CD14-positive monocyte (primary cell): Measurements from ENCODE around the gene GALNT14. TPM values are rescaled to one million over a fixed set of nuclear protein-coding genes. Genes with fewer than 3 reads are reported as not detected.

Source experiments
- DNase-seq, 3 donors: peaks; one replicate each; pipeline ENCODE4 v3.0.0-alpha.2; 2011 to 2022
- H2AFZ ChIP-seq: 2 replicates; pipeline ENCODE4 v1.6.0; 2012; ENCODE audit warnings: mild to moderate bottlenecking, low read depth, low read length, inconsistent platforms; ENCODE audit not compliant: insufficient read depth, poor library complexity, severe bottlenecking
- H3K27ac ChIP-seq, 2 donors: 1 replicate in 1 of 2; 2 replicates in 1 of 2; pipeline ENCODE4 v1.5.1; 2012 to 2013; ENCODE audit warnings: low read length in 2 of 2, control low read depth in 1 of 2, inconsistent platforms in 1 of 2, low read depth in 1 of 2, mild to moderate bottlenecking in 1 of 2
- H3K27me3 ChIP-seq, 2 donors: one replicate each; pipeline versions ENCODE4 v1.6.0 to v1.6.1; 2011 to 2013; ENCODE audit warnings: low read length in 2 of 2; ENCODE audit not compliant: control insufficient read depth in 2 of 2, insufficient read depth in 2 of 2
- H3K36me3 ChIP-seq, 2 donors: replicated peaks in 1 of 2; 1 replicate in 1 of 2; 2 replicates in 1 of 2; pipeline versions ENCODE4 v1.5.1 to v1.6.1; 2012 to 2013; ENCODE audit warnings: low read length in 2 of 2, control low read depth in 1 of 2, inconsistent platforms in 1 of 2, mild to moderate bottlenecking in 1 of 2; ENCODE audit not compliant: insufficient read depth in 2 of 2, control insufficient read depth in 1 of 2
- H3K4me1 ChIP-seq, 2 donors: 1 replicate in 1 of 2; 2 replicates in 1 of 2; pipeline versions ENCODE4 v1.5.1 to v1.6.1; 2012 to 2013; ENCODE audit warnings: low read length in 2 of 2, control low read depth in 1 of 2, inconsistent platforms in 1 of 2, mild to moderate bottlenecking in 1 of 2, moderate library complexity in 1 of 2; ENCODE audit not compliant: insufficient read depth in 2 of 2, control insufficient read depth in 1 of 2
- H3K4me2 ChIP-seq: replicated peaks from 2 replicates; pipeline ENCODE3; 2012; ENCODE audit warnings: low read length, moderate library complexity, mild to moderate bottlenecking; ENCODE audit not compliant: poor library complexity, severe bottlenecking; ENCODE audit errors: extremely low read depth
- H3K4me3 ChIP-seq, 3 experiments: fragments of 200-600 bp in 1 of 3; sonication (generic) in 1 of 3; replicated peaks in 1 of 3; 1 replicate in 2 of 3; 2 replicates in 1 of 3; pipeline ENCODE4 v1.5.1; 2011 to 2013; ENCODE audit warnings: low read length in 3 of 3, mild to moderate bottlenecking in 3 of 3, control low read depth in 2 of 3, low read depth in 2 of 3, inconsistent platforms in 1 of 3, moderate library complexity in 1 of 3
- H3K79me2 ChIP-seq: 2 replicates; pipeline ENCODE4 v1.6.0; 2012; ENCODE audit warnings: mild to moderate bottlenecking, control low read depth, inconsistent platforms, low read length, moderate library complexity; ENCODE audit not compliant: insufficient read depth
- H3K9ac ChIP-seq: 2 replicates; pipeline ENCODE4 v1.6.0; 2017; ENCODE audit warnings: low read length, mild to moderate bottlenecking; ENCODE audit not compliant: insufficient read depth, poor library complexity, severe bottlenecking
- H3K9me3 ChIP-seq, 2 donors: replicated peaks in 1 of 2; 1 replicate in 1 of 2; 2 replicates in 1 of 2; pipeline versions ENCODE4 v1.5.1 to v1.6.1; 2012 to 2013; ENCODE audit warnings: low read length in 2 of 2, control low read depth in 1 of 2; ENCODE audit not compliant: control insufficient read depth in 1 of 2, insufficient read depth in 1 of 2
- H4K20me1 ChIP-seq: 2 replicates; pipeline ENCODE4 v1.6.0; 2012; ENCODE audit warnings: mild to moderate bottlenecking, low read length, control low read depth, moderate library complexity; ENCODE audit not compliant: insufficient read depth
- H3K27ac Mint-ChIP-seq, 7 donors: one replicate each; pipeline ENCODE4 v1.8.0; 2020; ENCODE audit warnings: mild to moderate bottlenecking in 7 of 7, mixed read lengths in 7 of 7, moderate library complexity in 6 of 7, inconsistent platforms in 2 of 7
- H3K27me3 Mint-ChIP-seq, 3 donors: one replicate each; pipeline ENCODE4 v1.8.0; 2021 to 2022; ENCODE audit warnings: low read depth in 3 of 3, mild to moderate bottlenecking in 3 of 3, mixed read lengths in 3 of 3, moderate library complexity in 3 of 3, inconsistent platforms in 1 of 3
- H3K36me3 Mint-ChIP-seq, 2 donors: one replicate each; pipeline ENCODE4 v1.8.0; 2020; ENCODE audit warnings: mixed read lengths in 2 of 2, inconsistent platforms in 1 of 2, mild to moderate bottlenecking in 1 of 2
- H3K4me1 Mint-ChIP-seq: one replicate; pipeline ENCODE4 v1.8.0; 2020; ENCODE audit warnings: mild to moderate bottlenecking, mixed read lengths
- H3K4me3 Mint-ChIP-seq, 2 donors: one replicate each; pipeline ENCODE4 v1.8.0; 2020; ENCODE audit warnings: mild to moderate bottlenecking in 2 of 2, mixed read lengths in 2 of 2, moderate library complexity in 1 of 2
- H3K9me3 Mint-ChIP-seq, 7 donors: one replicate each; pipeline ENCODE4 v1.8.0; 2020 to 2022; ENCODE audit warnings: mixed read lengths in 7 of 7, mild to moderate bottlenecking in 6 of 7, moderate library complexity in 6 of 7, inconsistent platforms in 2 of 7
- CTCF ChIP-seq: fragments of 200-600 bp; IDR thresholded peaks from one replicate; pipeline ENCODE4 v1.8.0; 2022; ENCODE audit warnings: antibody characterized with exemption, mild to moderate bottlenecking
- WGBS: methylation state at CpG from one replicate; pipeline ENCODE4 v1.1.5; 2013; ENCODE audit warnings: missing lambda C conversion rate; ENCODE audit not compliant: insufficient coverage; 5-methylcytosine and 5-hydroxymethylcytosine counted together
- intact Hi-C, 2 donors: fragments of 100-400 bp; cut with micrococcal nuclease; formaldehyde crosslinking; loops; one replicate each; pipeline versions ENCODE4 v1.15.0 to v1.15.1; 2023
- polyA plus RNA-seq, 3 donors: library from polyadenylated mRNA; depleted of rRNA in 1 of 3; unstranded in 2 of 3; stranded (reverse) in 1 of 3; fragments of 300-500 nt in 2 of 3; fragments of >200 nt in 1 of 3; fragmentation: Illumina TruSeq in 2 of 3; gene quantifications; 1 replicate in 2 of 3; 2 replicates in 1 of 3; pipeline ENCODE4 v1.2.3, GENCODE V29; 2012 to 2021

Gene GALNT14
- polyA plus RNA-seq, 3 donors: 0.33 TPM; not detected in 2

DNA sequence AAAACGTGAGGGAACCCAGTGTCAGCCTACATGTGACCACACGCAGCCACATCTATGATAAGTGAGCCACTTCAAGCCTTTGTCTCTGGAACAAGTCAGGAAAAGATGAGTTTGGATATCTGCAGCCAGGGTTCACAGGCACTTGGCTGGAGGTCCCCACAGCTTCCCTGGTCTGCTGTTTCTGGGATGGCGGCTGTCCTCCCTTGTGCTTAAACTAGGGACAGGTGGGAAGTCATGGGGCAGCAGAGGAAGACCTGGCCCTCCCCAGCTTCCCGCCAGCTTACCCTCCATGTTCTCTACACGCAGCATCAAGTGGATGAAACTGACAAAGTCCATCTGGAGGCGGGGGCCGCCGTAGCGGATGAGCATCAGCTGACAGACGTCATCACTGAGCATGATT, 38.5 kb upstream of the GALNT14 start:
- Histone ChIP-seq H4K20me1 (no peaks in the 10 kb centered on the region), H3K4me3 (no peak overlapping the region), H3K4me2 (no peak overlapping the region), H3K79me2 (no peaks in the 10 kb centered on the region), H3K9ac (no peak overlapping the region), H3K27ac (no peak overlapping the region), H3K27me3 (no peaks in the 10 kb centered on the region), H3K36me3 (no peaks in the 10 kb centered on the region), H3K4me1 (no peaks in the 10 kb centered on the region), H3K9me3 (no peaks in the 10 kb centered on the region), H2AFZ (no peak overlapping the region)
- Mint-ChIP-seq H3K27me3 (peaks cover 0 to 6% (median 0%) of the 10 kb centered on the region in 3 donors), H3K4me1 (peaks cover 6% of the 10 kb centered on the region), H3K4me3 (no peak overlapping the region), H3K27ac (no peak overlapping the region), H3K36me3 (no peaks in the 10 kb centered on the region), H3K9me3 (no peaks in the 10 kb centered on the region)
- DNase-seq: no peak
- WGBS: 82% methylated on average over 8 of the region's 10 CpGs
- no peak for TF ChIP-seq CTCF
- intact Hi-C loops: loop anchor here in 1 of 2 donors (10.0 kb wide), 1 partner anchor 462 kb away; no protein-coding TSS in a partner anchor

GRCh38 chr2:31171142-31171541, 32.9 kb upstream of the GALNT14 start:
- DNase-seq: no peak
- Mint-ChIP-seq H3K4me1 (peaks cover 17% of the 10 kb centered on the region), H3K27me3 (no peaks in the 10 kb centered on the region), H3K4me3 (no peak overlapping the region), H3K36me3 (no peaks in the 10 kb centered on the region), H3K9me3 (no peaks in the 10 kb centered on the region), H3K27ac (peak overlapping the region in 2 of 7 donors; percentile 60 to 72)
- H3K4me1 ChIP-seq: peaks cover 0 to 5% of the 10 kb centered on the region in 2 donors
- no peak overlapping the region for H3K9ac ChIP-seq
- H3K4me2 ChIP-seq: no peak overlapping the region
- H3K4me3 ChIP-seq: no peak overlapping the region
- H2AFZ ChIP-seq: no peak overlapping the region
- no peaks in the 10 kb centered on the region for H3K79me2 ChIP-seq
- TF ChIP-seq CTCF: no peak
- no peak overlapping the region for H3K27ac ChIP-seq
- no peaks in the 10 kb centered on the region for H3K27me3 ChIP-seq
- no peaks in the 10 kb centered on the region for H3K36me3 ChIP-seq
- intact Hi-C loops: loop anchor here (5.0 to 10.0 kb wide), 2 partner anchors 456 to 459 kb away; no protein-coding TSS in a partner anchor
- no peaks in the 10 kb centered on the region for H4K20me1 ChIP-seq
- 100% methylated on average over 1 of the region's 4 CpGs for WGBS
- no peaks in the 10 kb centered on the region for H3K9me3 ChIP-seq
